ENCODE measurements around the gene NEU3.
A peak's percentile ranks its signal among the peaks of the same experiment; 100 is the strongest.
"Not testable (repeated sequence)": the region's sequence is repeated elsewhere in the genome, so short reads cannot be mapped to it uniquely, and the experiment has no call there.

Gene NEU3, protein sequence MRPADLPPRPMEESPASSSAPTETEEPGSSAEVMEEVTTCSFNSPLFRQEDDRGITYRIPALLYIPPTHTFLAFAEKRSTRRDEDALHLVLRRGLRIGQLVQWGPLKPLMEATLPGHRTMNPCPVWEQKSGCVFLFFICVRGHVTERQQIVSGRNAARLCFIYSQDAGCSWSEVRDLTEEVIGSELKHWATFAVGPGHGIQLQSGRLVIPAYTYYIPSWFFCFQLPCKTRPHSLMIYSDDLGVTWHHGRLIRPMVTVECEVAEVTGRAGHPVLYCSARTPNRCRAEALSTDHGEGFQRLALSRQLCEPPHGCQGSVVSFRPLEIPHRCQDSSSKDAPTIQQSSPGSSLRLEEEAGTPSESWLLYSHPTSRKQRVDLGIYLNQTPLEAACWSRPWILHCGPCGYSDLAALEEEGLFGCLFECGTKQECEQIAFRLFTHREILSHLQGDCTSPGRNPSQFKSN

DNA sequence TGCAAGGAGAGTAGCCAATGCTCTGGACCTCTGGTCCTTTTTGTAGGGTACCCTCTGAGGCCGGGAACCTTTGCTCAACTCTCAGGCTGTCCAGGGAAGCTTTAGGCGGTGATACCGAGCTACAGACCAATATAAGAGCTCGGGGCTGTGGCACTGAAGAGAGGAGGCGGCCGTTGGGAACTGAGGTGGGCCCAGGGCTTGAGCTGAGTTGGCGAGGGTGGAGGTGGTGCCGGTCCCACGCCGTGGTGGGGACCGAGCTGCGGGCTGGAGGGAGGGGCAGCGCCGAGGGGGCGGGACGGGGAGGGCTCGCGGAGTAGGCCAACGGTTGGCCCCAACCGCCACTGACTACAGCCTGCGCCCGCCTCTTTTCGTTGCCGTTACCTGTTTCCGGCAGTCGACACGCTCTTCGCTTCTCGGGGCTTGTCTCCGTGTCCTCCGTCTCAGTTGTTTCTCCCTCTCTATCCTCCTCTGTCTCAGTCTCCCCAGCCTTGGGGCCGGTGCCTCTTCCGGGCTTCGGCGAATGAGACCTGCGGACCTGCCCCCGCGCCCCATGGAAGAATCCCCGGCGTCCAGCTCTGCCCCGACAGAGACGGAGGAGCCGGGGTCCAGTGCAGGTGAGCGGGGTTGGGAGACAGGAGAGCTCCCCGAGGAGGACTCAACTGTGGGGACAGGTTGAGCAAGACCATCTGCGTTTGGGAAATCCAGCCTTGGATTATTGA, at the start of gene NEU3:
TSS of gene NEU3 (plus strand) at position 393 of the 719 bp plus-strand sequence. CDS start at position 521, 128 bp downstream.
- DNase-seq: peak; percentile 87

DNA sequence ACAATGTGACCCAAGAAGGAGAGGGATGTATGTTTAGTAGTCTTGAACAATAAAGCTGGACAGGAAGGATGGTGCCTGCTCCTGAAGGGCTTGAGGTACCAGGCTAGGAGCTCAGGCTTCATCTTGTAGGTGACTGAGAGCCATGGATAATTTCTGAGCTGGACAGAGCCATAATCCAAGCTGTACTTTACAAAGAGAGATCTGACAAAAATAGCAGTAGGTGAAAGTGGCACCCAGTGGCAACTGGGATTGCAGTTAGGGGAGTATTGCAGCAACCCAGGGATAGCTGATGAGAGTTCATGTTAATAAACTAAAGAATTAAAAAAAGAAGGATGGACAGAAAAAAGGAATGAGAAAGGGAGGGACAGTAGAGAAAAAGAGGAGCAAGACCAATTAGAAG, 47.2 kb upstream of the NEU3 start:
- no peak for DNase-seq

DNA sequence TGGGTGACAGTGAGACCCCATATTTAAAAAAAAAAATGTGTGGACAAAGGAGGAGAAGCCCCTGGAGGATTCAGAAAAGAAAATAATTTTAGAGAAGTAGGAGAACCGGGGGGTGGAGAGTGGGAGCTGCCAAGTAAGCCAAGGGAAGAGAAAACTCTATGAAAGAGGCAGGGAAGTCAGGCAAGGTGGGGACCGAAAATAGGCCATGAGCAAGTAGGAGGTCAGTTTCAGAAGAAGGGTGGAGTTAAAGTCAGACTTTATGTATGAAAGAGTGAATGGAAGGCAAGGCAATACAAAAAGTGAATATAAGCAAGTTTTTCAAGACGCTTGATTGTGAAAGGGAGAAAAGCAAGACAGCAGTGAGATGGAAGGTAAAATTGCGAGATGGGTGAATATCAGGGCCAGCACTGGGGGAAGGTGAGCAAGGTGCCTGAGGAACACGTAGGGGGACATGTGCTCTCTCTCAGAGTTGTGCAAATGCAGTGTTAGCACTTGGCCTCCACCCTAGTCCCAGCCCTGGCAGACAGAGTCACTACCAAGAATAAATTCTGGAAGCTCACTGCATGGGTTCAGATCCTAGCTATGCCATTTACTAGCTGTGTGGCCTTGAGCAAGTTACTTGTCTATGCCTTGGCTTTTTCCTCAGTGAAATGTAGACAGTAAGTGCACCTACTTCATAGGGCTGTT, 46.5 kb upstream of the NEU3 start:
- no peak for DNase-seq

DNA sequence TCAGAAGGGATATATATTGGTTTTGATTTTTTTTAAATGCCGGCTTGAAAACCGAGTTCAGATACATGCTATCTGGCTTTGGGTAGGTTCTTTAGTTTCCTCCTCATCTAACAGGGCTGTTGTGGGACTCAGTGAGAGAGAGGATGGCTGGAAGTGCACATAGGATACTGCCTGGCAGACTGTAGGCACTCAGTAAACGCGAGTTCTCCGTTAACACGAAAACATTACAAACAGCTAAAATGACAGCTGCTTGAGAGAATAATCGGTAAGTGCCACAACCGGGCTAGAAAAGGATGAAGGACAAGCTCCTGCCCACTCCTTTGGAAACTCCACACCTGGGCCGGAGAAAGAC, 40.2 kb upstream of the NEU3 start:
- no peak for DNase-seq

DNA sequence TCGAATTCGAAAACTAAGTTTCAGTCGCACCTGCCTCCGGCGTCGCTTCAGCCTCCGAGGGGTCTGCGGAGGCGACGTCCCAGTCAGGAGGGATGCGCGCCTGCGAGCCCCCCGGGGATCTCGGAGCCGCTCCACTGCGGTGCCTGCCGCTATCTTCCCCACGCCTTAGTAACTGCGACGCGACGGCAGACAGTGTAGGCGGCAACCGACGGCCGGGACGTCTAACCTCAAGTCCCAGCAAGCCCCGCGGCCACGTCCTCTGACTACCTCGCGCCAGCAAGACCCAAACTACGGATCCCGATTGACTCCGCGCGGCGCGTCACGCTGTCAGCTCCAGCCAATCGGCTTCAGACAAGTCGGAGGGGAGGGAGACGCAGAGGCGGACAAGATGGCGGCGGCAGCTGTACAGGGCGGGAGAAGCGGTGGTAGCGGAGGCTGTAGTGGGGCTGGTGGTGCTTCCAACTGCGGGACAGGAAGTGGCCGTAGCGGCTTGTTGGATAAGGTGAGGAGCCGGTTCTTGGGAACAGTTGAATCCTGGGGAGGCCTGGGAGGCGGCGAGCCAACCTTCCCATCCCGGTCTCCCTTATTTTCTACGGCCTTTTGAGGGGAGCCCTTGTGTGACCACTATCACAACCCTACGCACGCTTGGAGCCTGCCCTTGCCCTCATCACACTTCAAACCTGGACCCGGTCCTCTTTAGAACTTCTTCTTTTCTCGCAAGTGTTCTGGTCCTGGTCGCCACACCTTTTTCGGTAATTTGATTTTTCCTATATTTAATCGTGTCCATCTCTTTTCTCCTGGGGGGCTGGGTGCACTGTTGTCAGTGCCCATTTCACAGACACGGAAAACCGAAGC, 39.6 kb upstream of the NEU3 start, which contains the start of the genes SPCS2 and XRRA1:
TSS of gene SPCS2 (plus strand) at position 369 of the 855 bp plus-strand sequence. CDS start at position 389, 20 bp downstream.
TSS of gene XRRA1 (minus strand) at position 194 of the 855 bp plus-strand sequence. CDS start 8,213 bp downstream, outside the sequence.
- peak; percentile 99 for DNase-seq

DNA sequence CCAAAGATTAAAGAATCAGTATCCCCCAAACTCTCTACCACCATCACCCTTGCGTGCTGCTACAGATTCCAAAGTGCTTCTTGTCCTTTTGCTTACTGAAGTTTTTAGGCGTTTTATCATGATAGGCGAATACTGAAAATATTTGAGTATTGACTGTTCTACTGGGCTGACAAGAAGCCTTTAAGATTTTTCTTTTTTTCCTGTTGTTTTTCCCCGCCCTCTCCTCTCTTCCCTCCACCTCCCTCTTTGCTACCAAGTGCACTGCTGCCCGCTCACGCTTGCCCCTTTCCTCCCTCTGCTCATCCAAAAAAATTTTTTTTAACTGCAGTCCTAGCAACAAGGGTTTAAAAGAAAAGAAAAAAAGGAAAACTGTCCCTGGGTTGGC, 39.0 kb upstream of the NEU3 start:
- no peak for DNase-seq

DNA sequence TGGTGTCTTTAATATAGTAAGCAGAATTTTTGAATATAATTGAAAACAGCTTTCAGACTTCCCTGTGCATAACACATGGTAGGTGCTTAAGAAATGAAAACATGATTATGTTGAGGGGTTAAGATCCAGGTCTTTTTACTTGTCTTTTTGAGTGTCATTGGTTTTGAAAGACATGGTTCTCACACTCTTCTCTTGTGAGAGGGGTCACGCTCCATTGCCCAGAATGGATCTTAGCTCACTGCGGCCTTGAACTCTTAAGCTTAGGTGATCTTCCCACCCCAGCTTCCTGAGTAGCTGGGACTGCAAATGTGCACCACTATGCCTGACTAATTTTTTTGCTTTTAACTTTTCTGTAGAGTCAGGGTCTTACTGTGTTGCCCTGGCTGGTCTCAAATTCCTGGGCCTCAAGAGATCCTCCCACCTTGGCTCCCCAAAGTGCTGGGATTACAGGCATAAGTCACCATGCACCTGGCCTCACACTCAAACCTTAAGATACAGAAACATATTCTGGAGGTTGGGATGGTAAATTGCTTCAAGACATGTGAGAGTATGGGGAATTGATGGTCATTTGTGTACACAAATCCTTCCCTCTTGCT, 38.3 kb upstream of the NEU3 start:
- no peak for DNase-seq

DNA sequence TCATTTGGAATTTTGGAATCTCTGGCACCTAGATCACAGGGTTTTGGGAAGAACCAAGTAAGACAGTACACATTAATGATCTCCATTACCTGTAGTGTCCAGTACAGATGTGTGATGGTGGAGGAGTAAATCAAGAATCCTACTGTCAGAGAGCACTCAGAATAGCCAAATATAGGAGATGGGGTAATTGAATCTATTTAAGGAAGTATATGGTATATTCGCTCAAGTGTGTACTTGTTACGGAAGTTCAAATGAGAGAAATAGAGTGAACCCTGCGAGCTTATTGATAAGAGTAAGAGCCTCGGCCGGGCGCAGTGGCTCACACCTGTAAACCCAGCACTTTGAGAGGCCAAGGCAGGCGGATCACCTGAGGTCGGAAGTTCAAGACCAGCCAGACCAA, 37.5 kb upstream of the NEU3 start:
- no peak for DNase-seq

DNA sequence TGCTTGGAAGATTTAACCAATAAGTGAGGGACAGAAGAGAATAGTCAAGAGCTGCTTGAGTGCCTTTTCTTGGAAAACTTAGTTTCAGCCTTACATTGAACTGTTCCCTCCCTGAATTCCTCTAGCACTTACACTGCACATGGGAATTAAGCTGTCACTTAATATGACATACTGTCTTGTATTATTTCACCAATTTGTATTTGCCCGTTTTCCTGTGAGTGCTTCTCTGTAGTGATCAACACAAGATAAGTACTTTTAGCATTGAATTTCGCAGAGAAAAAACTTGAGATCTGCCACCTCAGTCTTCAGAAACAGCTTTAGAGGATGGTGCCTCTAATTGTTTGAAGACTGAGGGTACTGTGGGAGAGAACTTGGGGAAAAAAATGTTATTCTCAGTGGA, 36.0 kb upstream of the NEU3 start:
- no peak for DNase-seq

DNA sequence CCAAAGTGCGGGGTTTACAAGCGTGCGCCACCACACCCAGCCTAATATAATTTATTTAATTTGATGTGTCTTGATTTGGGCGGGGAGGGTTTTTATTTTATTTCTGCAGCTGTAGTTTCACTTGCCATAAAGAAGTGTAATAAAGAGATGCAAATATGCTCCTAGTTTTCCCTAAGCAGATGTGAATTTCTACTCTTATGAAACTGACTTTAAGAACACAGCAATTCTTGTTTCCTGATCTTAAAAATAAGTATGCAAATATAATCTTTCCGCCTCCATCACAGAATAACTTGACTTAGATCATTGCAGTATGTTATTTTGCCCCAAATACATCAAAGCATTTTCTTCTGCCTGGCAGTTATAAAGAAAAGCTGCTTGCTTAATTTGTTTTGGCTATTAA, 35.3 kb upstream of the NEU3 start:
- DNase-seq: no peak

DNA sequence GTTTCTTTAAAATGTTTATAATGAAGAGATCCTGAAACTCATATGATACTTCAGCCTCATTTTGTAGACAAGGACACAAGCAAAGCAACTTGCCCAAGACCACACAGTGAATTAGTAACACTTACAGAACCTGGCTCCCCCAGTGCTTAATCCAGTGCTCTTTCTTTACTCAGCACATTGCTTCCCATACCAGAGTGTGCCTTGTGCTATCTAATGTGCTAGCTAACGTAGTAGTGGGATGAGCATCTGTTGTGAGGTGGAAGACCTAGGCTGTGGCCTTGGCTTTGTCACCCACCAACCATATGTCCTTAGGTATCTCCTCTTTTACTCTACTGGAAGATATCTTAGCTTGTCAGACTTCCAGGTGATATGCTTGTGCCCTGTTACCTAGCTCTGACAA, 34.5 kb upstream of the NEU3 start:
- DNase-seq: no peak

DNA sequence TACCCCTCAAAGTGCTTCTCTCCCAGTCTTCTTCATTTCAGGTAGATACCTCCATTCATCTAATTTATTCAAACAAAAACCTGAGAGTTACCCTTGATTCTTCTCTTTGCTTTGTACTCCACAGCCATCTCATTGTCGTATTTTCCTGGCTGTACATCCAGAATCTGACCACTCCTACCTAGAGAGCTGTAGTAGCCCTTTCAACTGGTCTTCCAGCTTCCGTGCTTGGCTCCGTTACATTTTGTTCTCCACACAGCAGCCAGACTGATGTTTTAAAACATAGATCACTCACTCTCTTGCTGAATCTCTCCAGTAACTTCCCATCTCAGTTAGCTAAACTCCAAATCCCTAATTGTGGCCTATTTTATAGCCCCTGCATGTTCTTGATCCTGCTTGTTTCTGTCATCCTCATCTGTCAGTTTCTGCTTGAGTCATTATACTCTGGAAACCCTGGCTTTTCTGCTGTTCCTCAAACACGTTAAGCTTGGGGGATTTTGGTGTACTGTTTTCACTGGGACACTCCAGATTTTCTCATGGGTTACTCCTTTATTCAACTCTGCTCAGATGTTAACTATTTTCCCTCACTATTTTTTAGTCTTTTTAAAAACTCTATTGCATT, 32.2 kb upstream of the NEU3 start:
- DNase-seq: no peak

DNA sequence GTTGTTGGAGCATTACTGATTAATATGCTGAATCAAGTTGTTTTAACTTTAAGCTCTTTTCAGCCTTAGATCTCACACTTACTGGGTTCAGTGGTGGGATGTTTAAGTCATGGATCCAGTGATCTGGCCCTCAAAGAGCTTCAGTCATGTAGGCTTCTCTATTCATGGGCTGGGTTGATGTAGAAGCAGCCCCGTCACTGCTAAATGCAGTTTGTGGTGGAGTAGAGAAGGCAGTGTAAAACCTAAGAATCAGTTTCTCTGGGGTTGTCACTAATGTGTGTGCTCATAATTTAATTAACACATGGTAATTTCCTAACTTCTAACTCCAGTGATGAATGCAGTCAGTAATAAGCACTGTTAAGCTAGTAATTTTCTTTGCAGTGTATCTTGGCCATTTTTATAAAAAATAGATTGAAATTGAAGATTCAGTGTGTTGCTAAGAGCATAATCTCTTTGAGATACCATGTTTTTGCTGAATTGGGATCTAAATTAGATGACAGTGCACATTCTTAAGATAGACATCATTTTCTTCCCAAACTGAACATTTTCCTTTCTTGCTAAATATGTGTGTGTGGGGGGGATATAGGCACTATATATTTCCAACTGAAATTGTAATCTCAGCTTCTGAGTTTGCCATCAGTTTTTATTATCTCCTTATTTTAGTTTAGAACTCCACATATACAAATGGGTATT, 30.6 kb upstream of the NEU3 start:
- DNase-seq: no peak

DNA sequence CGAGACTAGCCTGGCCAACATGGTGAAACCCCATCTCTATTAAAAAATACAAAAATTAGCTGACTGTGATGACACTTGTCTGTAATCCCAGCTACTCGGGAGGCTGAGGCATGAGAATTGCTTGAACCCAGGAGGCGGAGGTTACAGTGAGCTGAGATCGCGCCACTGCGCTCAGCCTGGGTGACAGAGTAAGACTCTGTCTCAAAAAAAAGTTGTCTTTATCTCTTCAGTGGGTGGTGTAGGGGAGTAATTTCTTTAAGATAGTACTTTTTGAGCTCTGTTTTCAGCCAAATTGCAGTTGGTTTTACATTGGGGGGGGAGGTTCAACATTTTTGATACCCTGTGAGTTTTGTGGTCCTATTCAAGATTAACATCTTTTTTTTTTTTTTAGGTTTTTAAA, 28.6 kb upstream of the NEU3 start:
- DNase-seq: not testable (repeated sequence)

DNA sequence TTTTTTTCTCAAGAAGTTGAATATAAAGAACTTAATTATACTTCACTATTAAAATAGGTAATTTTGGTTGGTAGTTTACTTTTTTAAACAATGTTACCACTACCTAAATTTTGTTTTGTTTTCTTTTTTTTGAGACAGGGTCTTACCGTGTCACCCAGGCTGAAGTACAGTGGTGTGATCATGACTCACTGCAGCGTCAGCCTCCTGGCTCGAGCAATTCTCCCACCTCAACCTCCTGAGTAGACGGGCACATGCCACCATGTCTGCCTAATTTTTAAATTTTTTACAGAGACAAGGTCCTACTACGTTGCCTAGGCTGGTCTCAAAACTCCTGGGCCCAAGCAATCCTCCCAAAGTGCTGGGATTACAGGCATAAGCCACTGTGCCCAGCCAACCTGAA, 22.1 kb upstream of the NEU3 start:
- DNase-seq: no peak

DNA sequence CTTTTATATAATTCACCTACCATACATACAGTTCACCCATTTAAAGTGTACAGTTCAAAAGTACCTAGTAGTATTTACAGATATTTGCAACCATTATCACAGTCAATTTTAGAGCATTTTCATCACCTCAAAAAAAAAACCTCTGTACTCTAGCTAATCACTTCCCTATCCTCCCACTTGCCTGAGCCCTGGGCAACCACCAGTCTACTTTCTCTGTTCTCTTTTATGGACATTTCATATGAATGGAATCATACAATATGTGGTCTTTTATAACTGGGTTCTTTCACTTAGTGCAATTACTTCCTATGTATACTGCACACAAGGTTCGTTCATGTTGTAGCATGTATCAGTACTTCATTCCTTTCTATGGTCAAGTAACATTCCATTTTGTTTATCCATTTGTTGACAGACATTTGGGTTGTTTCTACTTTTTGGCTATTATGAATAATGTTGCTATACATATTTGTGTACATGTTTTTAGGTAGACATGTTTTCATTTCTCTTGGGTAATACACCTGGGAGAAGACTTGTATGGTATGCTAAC, 17.8 kb upstream of the NEU3 start:
- no peak for DNase-seq

DNA sequence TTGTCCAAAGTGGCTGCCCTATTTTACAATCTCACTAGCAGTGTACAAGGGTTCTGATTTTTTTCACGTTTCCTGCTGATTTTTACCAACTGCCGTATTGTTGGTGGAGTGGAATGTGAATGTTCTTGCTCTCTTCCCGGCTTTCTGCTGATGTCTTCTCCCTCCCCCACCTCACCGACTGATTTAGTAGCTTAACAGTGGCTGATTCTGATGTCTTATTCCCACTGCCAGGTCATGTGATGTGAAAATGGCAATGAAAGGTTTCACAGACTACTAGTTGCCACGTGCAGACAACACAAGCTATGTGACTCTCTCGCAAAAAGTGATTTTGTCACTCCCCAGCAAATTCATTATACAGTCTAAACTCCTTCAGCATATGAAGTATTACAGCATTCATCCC, 17.3 kb upstream of the NEU3 start:
- no peak for DNase-seq

DNA sequence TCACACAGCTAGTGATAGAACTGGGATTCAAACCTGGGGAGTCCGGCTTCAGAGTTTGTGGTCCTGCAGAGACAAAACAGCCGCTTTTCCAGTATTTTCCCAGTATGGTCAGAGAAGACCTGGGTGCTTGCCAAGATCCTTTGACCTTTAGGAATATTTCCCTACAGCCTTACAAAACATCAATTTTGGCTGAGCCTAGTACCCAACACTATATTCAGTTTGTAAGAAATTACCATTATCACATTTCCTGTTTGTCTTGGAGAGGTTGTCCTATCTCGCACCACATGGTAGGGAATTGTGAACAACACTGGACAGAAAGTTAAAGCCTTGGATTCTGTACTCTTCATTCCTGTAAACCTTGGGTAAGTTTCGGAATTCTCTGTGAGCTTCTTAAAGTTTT, 10.7 kb upstream of the NEU3 start:
- no peak for DNase-seq

DNA sequence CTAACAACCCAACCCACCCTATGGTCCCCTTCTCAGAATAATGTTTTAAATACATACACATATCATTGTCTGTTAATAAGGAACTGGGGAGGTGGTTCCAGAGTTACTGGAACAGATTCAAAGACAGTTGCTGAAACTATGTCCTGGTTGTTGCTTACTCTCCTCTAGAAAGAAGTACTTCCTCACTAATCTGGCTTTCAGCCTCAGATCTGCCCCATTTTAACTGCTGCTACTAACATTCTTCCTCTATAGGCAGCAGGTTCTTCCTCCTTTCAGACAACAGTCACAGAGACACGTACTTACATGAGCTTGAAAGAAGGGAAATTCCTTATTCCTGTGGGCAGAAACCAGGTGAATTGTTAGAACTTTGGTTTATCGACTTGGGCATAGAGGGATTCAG, 8.1 kb upstream of the NEU3 start:
- no peak for DNase-seq

DNA sequence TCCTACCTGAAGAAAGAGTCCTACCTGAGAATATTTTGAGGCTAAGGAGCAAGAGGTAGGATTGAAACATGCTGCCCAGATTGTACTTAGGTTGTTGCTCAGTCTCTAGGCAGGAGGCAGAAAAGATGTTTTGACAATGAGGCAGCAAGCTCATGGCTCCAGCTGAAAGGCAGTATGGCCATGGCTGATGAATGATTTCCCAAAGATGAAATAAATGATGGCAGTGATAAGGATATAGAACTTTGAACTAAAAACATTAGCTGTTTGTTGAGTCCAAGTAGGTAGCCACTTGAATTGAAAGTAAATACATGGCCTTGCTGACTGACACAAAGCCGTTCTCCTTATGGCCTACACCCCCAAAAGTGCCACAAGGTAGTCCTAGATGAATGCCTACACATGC, 6.8 kb upstream of the NEU3 start:
- DNase-seq: no peak

DNA sequence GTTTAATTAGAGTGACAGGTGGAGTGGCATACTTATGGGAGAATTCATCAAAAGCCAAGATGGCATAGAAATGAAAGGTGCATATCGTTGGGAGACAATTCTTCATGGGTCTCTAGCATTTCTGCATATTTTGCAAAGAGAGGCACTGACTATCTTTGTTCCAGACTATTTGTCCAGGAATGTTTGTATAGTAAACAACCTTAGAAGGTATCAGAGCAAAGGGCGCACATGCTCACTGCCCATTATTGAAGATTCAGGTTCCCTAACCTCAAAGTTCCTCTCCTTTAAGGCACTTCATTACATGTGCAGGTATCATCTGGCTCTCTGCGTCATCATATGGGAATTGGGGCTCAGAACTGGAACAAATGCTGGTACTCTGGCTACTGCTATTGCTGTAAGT, 4.7 kb upstream of the NEU3 start:
- no peak for DNase-seq
